Thymus (tissue), 11 donors: ENCODE data around the gene RALY. TPM values are rescaled to one million over a fixed set of nuclear protein-coding genes. Genes with fewer than 3 reads are reported as not detected.

Experiments
- DNase-seq, 9 donors: peaks; one replicate each; pipeline ENCODE4 v3.0.0-alpha.2; 2013; ENCODE audit warnings: low spot score in 9 of 9, low read depth in 6 of 9, missing footprints in 1 of 9
- H3K27ac ChIP-seq, 2 donors: one replicate each; pipeline ENCODE4 v1.5.1; 2013; ENCODE audit warnings: control low read depth in 1 of 2, low read depth in 1 of 2, low read length in 1 of 2, mild to moderate bottlenecking in 1 of 2, moderate library complexity in 1 of 2
- H3K27me3 ChIP-seq, 2 donors: one replicate each; pipeline ENCODE4 v1.5.1; 2013; ENCODE audit warnings: low read length in 1 of 2; ENCODE audit not compliant: control insufficient read depth in 2 of 2, insufficient read depth in 1 of 2
- H3K36me3 ChIP-seq, 2 donors: one replicate each; pipeline ENCODE4 v1.5.1; 2013; ENCODE audit warnings: low read length in 1 of 2, mild to moderate bottlenecking in 1 of 2, moderate library complexity in 1 of 2; ENCODE audit not compliant: control insufficient read depth in 2 of 2, insufficient read depth in 2 of 2
- H3K4me1 ChIP-seq, 2 donors: one replicate each; pipeline ENCODE4 v1.5.1; 2013; ENCODE audit warnings: low read length in 2 of 2; ENCODE audit not compliant: control insufficient read depth in 2 of 2, insufficient read depth in 2 of 2
- H3K4me3 ChIP-seq, 2 donors: one replicate each; pipeline ENCODE4 v1.5.1; 2013; ENCODE audit warnings: low read length in 2 of 2, control low read depth in 1 of 2, mild to moderate bottlenecking in 1 of 2
- H3K9me3 ChIP-seq, 2 donors: one replicate each; pipeline ENCODE4 v1.5.1; 2013; ENCODE audit warnings: low read length in 1 of 2, mild to moderate bottlenecking in 1 of 2; ENCODE audit not compliant: control insufficient read depth in 2 of 2, insufficient read depth in 1 of 2
- WGBS: extraction: QIAGEN DNeasy Blood & Tissue Kit; methylation state at CpG from one replicate; pipeline ENCODE4 v1.1.7; 2013; 5-methylcytosine and 5-hydroxymethylcytosine counted together
- polyA plus RNA-seq: library from polyadenylated mRNA; stranded (reverse); fragments of 200-250 nt; gene quantifications from one replicate; pipeline ENCODE4 v1.2.3, GENCODE V29; 2013
- total RNA-seq: library from RNA; stranded (reverse); fragments of 120-200 nt; gene quantifications from one replicate; pipeline ENCODE4 v1.2.4, GENCODE V29; 2013
- donor health status: healthy.

RALY gene
- total and polyA plus RNA-seq, 2 donors = 90.2 to 131 TPM

DNA sequence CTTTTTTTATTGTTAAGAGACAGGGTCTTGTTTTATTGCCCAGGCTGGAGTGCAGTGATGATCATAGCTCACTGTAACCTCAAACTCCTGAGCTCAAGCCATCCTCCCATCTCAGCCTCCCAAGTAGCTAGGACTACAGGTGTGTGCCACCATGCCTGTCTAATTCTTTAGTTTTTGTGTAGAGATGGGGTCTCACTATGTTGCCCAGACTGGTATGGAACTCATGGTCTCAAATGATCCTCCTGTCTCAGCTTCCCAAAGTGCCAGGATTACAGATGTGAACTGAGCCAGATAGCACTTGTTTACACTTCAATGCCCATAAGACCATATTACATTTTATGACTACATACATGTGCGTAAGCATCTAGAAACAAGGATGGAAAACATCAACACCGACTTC, 100.2 kb downstream of the RALY start:
- Histone ChIP-seq H3K4me3 (no peak overlapping the region), H3K27ac (no peak overlapping the region), H3K4me1 (no peaks in the 10 kb centered on the region), H3K27me3 (no peaks in the 10 kb centered on the region), H3K36me3 (peaks cover 70 to 91% of the 10 kb centered on the region in 2 donors), H3K9me3 (no peaks in the 10 kb centered on the region)
- WGBS = 97% methylated on average over 2 of the region's 2 CpGs
- DNase-seq = no peak

GRCh38 chr20:34095825-34096224, 102.1 kb downstream of the RALY start:
- DNase-seq = no peak
- peaks cover 72 to 93% of the 10 kb centered on the region in 2 donors for H3K36me3 ChIP-seq
- H3K4me1 ChIP-seq = no peaks in the 10 kb centered on the region

DNA sequence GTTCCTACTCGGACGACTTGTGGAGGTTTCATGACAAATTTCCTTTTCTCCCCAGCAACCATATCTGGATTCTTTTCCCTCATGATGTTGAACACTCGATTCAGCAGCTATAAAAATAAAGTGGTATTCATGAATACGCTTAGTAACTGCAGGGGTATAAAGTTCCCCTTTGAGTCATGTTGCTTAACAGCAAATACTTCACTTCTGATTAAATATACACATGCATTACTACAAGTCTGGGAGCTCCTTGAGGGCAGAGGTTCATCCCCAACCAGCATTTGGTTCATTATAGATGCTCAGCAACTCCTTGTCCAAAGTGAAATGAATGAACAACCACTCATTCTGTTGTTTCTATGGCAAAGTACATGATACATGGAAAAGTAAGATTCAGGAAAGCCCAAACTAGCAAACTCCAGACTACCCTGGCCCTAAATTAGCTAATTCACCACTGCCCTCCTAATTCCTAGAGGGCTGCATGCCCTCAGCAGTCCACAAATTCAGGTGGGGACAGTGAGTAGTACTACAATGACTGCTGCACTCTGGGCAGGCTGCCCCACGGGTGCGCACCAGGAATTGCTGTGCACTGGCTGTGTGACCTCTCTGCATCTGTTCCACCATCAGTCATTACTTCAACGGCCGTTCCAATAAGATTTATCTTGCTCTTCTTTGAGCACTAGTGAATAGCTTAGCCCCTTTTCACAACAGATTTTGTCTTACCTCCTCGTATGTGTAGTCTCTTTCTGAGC, 103.2 kb downstream of the RALY start:
- no peak overlapping the region for H3K4me3 ChIP-seq
- no peaks in the 10 kb centered on the region for H3K27me3 ChIP-seq
- 96% methylated on average over 9 of the region's 9 CpGs for WGBS
- no peak overlapping the region for H3K27ac ChIP-seq
- H3K4me1 ChIP-seq = no peaks in the 10 kb centered on the region
- H3K36me3 ChIP-seq = peaks cover 79 to 94% of the 10 kb centered on the region in 2 donors
- H3K9me3 ChIP-seq = no peaks in the 10 kb centered on the region
- no peak for DNase-seq

More at GRCh38 chr20:34095825-34096224, 102.1 kb downstream of the RALY start:
- Histone ChIP-seq H3K27ac (no peak overlapping the region), H3K27me3 (no peaks in the 10 kb centered on the region), H3K4me3 (no peak overlapping the region), H3K9me3 (no peaks in the 10 kb centered on the region)

DNA sequence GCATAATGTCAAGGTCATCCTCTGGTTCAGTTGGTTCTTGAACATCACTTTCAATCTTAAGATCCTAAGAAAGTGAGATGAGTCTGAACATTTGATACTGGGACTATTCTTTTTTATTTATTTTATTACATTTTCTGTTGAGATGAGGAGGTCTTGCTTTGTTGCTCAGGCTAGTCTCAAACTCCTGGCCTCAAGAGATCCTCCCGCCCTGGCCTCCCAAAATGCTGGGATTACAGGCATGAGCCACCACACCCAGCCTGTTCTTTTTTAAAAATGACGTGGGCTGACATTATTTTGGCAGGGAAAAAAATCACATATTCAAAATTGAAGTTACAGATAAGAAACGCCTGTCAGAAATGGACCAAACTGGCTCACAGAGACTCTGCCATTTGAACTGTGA, 104.9 kb downstream of the RALY start:
- Histone ChIP-seq H3K4me3 (no peak overlapping the region), H3K27ac (no peak overlapping the region), H3K4me1 (no peaks in the 10 kb centered on the region), H3K9me3 (no peaks in the 10 kb centered on the region), H3K27me3 (no peaks in the 10 kb centered on the region), H3K36me3 (peaks cover 75 to 93% of the 10 kb centered on the region in 2 donors)
- no peak for DNase-seq
- WGBS = 99% methylated on average over 3 of the region's 3 CpGs

DNA sequence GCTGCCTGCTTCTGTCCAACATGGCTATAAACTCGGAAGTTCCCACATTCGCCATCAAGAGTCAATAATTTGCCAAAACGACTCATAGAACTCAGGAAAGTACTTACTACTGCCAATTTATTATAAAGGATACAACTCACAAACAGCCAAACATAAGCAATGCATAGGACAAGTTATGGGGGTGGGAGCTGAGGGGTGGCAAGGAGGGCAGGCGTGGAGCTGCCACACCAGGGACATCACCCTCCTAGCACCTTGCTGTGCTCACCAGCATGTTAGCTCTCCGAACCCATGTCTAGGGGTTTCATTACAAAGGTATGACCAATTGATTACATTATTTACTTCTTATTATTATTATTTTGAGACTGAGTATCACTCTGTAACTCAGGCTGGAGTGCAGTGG, 106.0 kb downstream of the RALY start:
- no peaks in the 10 kb centered on the region for H3K4me1 ChIP-seq
- WGBS = 95% methylated on average over 5 of the region's 5 CpGs
- H3K36me3 ChIP-seq = peaks cover 77 to 93% of the 10 kb centered on the region in 2 donors
- H3K27me3 ChIP-seq = no peaks in the 10 kb centered on the region
- H3K9me3 ChIP-seq = no peaks in the 10 kb centered on the region
- no peak for DNase-seq
- H3K27ac ChIP-seq = no peak overlapping the region
- no peak overlapping the region for H3K4me3 ChIP-seq

DNA sequence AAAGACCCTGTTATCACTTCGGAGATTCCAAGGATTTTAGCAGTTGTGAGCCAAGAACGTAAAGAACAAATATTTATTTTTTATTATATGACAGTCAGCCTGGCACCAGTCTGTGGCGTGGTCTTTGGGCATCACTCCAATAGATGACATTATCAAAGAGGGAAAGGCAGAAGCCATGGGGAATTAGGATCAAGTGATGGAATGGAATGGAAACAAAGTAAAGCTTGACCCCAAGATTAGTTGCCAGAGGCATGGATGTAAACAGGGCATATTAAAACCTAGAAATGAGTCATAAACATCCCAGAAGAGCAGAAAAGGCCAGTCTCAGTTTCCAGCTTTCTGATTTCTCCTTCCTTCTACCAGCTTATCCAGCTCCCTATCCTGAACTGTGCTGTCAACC, 106.9 kb downstream of the RALY start:
- Histone ChIP-seq H3K4me1 (no peaks in the 10 kb centered on the region), H3K36me3 (peaks cover 77 to 92% of the 10 kb centered on the region in 2 donors), H3K27me3 (no peaks in the 10 kb centered on the region), H3K9me3 (no peaks in the 10 kb centered on the region), H3K27ac (no peak overlapping the region), H3K4me3 (no peak overlapping the region)
- 97% methylated on average over 3 of the region's 3 CpGs for WGBS
- DNase-seq = no peak

DNA sequence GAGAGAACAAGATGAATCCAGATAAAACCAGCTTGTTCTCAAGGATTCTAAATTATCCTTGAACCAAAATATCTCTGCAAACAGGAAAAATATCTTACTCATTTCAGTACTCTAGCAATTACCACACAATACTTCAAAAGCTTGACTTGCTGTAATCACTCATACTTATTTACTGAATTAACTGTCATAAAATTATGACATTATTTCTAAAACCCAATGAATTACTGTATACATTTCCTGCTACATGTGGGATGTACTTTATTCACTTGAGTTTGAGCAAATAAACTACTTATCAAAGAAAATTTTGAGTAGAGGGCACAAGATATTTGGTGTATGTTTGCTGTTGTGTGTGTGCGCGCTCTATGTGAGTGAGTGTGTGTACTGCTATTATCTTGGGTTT, 108.6 kb downstream of the RALY start:
- Histone ChIP-seq H3K4me3 (no peak overlapping the region), H3K9me3 (no peaks in the 10 kb centered on the region), H3K27me3 (no peaks in the 10 kb centered on the region), H3K27ac (no peak overlapping the region), H3K4me1 (no peaks in the 10 kb centered on the region), H3K36me3 (peaks cover 63 to 77% of the 10 kb centered on the region in 2 donors)
- DNase-seq = no peak
- WGBS = 98% methylated on average over 2 of the region's 2 CpGs

DNA sequence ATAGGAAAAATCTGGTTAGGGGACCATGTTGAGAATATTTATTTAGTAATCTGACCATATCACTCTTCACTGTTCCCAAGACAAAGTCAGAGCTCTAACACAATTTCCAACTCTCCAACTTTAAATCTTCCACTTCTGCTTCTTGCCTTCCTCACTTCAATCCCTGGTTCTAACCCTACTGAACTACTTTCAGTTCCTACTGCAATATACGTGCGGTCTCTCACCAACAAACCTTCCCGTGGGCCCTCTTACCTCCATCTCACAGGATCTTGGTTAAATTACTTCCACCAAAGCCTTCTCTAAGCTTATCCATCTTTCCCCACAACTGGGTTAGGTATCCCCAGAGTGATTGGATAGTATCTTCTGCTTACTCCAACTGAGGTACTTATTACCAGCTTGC, 110.3 kb downstream of the RALY start:
- no peak for DNase-seq
- Histone ChIP-seq H3K4me3 (no peak overlapping the region), H3K4me1 (no peaks in the 10 kb centered on the region), H3K27me3 (no peaks in the 10 kb centered on the region), H3K27ac (no peak overlapping the region), H3K36me3 (peaks cover 52 to 72% of the 10 kb centered on the region in 2 donors), H3K9me3 (no peaks in the 10 kb centered on the region)
- WGBS = 94% methylated on average over 3 of the region's 3 CpGs

DNA sequence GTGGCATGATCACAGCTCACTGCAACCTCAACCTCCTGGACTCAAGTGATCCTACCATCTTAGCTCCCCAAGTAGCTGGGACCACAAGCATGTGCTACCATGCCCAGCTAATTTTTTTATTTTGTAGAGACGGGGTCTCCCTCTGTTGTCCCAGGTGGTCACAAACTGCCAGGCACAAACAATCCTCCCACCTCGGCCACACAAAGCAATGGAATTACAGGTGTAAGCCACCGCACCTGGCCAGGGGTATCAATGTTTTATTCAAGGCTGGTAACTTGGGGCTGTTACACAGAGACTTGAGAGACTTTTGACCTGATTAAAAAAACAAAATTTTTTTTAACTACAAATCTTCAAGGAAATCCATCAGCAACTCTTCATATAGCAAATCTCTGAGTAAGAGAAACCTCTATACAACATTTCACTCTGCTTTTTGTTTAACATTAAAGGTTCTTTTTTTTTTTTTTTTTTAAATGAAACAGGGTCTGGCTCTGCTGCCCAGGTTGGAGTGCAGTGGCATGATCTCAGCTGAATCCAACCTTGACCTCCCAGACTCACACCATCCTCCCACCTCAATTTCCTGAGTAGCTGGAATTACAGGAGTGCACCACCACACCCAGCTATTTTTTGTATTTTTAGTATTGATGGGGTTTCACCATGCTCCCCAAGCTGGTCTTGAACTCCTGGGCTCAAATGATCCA, 112.4 kb downstream of the RALY start:
- Histone ChIP-seq H3K9me3 (no peaks in the 10 kb centered on the region), H3K27ac (no peak overlapping the region)
- WGBS = 98% methylated on average over 3 of the region's 3 CpGs

More for the DNA sequence above, 112.4 kb downstream of the RALY start:
- H3K27me3 ChIP-seq = no peaks in the 10 kb centered on the region
- no peak overlapping the region for H3K4me3 ChIP-seq
- peaks cover 36 to 62% of the 10 kb centered on the region in 2 donors for H3K36me3 ChIP-seq
- peaks cover 6 to 9% of the 10 kb centered on the region in 2 donors for H3K4me1 ChIP-seq
- no peak for DNase-seq
